HCT116 (cell line): ENCODE results near the gene PIGN. TPM values are rescaled to one million over a fixed set of nuclear protein-coding genes. Genes with fewer than 3 reads are reported as not detected.

Source experiments
- ATAC-seq: fragments of 200-7000 bp; cut with Tn5 transposase; 2 replicates; pipeline ENCODE4 v1.9.1; 2020; ENCODE audit warnings: mild to moderate bottlenecking, moderate library complexity
- BruUV-seq: library from RNA; stranded (reverse); fragments of 400-500 nt; replicated peaks from 2 replicates; lab custom pipeline; 2021; lab: Mats Ljungman, UMichigan
- CTCF ChIA-PET: fragments of 300-600 bp; sonication (Branson Sonifier 250); formaldehyde crosslinking; loops from one replicate; lab custom pipeline; 2021; ENCODE audit warnings: antibody characterized with exemption; lab: Charles Lee
- POLR2A ChIA-PET: fragments of 300-600, 350-600 bp; sonication (Branson Sonifier 250); formaldehyde crosslinking; loops from one replicate; lab custom pipeline; 2021; ENCODE audit warnings: antibody characterized with exemption; lab: Charles Lee
- RAD21 ChIA-PET, 2 experiments: fragments of 300-600 bp; sonication (Branson Sonifier 250); formaldehyde crosslinking; loops; one replicate each; lab custom pipeline; 2023; ENCODE audit warnings: low total read pairs in 2 of 2; ENCODE audit not compliant: uncharacterized antibody in 2 of 2, unreplicated experiment in 2 of 2, low non-redundant PET in 1 of 2; lab: Charles Lee
- DNase-seq: peaks from one replicate; pipeline ENCODE4 v3.0.0-alpha.2; 2010; ENCODE audit warnings: low read depth, low spot score
- H2AFZ ChIP-seq: fragments of 200-600 bp; shearing (Covaris generic), sonication (generic); 2 replicates; pipeline ENCODE4 v1.6.1; 2017; ENCODE audit warnings: low read depth, mixed run types, mixed read lengths, antibody characterized with exemption, low read length; ENCODE audit not compliant: poor library complexity, severe bottlenecking
- H3K27ac ChIP-seq: 2 replicates; pipeline ENCODE4 v1.5.1; 2012; ENCODE audit warnings: low read depth, low read length
- H3K27me3 ChIP-seq: fragments of 200-600 bp; sonication (generic); 2 replicates; pipeline ENCODE4 v1.6.1; 2016; ENCODE audit warnings: mixed run types, low read length, mixed read lengths; ENCODE audit not compliant: insufficient read depth
- H3K36me3 ChIP-seq, 2 experiments: fragments of 200-500 bp in 1 of 2; fragments of 200-600 bp in 1 of 2; sonication (Bioruptor generic) in 1 of 2; sonication (generic) in 1 of 2; 2 replicates each; pipeline versions ENCODE4 v1.5.1 to v1.6.1; 2014 to 2016; ENCODE audit warnings: low read length in 2 of 2, inconsistent platforms in 1 of 2, mixed read lengths in 1 of 2, mixed run types in 1 of 2; ENCODE audit not compliant: insufficient read depth in 2 of 2, control insufficient read depth in 1 of 2
- H3K4me1 ChIP-seq, 2 experiments: fragments of 200-600 bp in 1 of 2; sonication (generic) in 1 of 2; 2 replicates each; pipeline versions ENCODE4 v1.5.1 to v1.6.1; 2012 to 2017; ENCODE audit warnings: low read length in 2 of 2, inconsistent platforms in 1 of 2, mild to moderate bottlenecking in 1 of 2, mixed read lengths in 1 of 2, mixed run types in 1 of 2, moderate library complexity in 1 of 2; ENCODE audit not compliant: insufficient read depth in 2 of 2, control insufficient read depth in 1 of 2
- H3K4me2 ChIP-seq: fragments of 200-600 bp; sonication (generic); 2 replicates; pipeline ENCODE4 v1.6.1; 2017; ENCODE audit warnings: mixed run types, low read length, mixed read lengths
- H3K4me3 ChIP-seq, 2 experiments: fragments of 200-600 bp in 1 of 2; sonication (generic) in 1 of 2; replicated peaks in 1 of 2; 2 replicates each; pipeline ENCODE4 v1.5.1; 2011 to 2016; ENCODE audit warnings: low read length in 2 of 2, control low read depth in 1 of 2, low read depth in 1 of 2, mild to moderate bottlenecking in 1 of 2, mixed read lengths in 1 of 2, mixed run types in 1 of 2
- H3K79me2 ChIP-seq: fragments of 200-600 bp; sonication (generic); 2 replicates; pipeline ENCODE4 v1.6.1; 2017; ENCODE audit warnings: mild to moderate bottlenecking, mixed run types, low read length, moderate library complexity, mixed read lengths; ENCODE audit not compliant: insufficient read depth
- H3K9ac ChIP-seq: fragments of 200-600 bp; sonication (generic); 2 replicates; pipeline ENCODE4 v1.6.1; 2016; ENCODE audit warnings: low read length, mixed read lengths
- H3K9me2 ChIP-seq: fragments of 200-600 bp; sonication (generic), shearing (Covaris generic); 2 replicates; pipeline ENCODE4 v1.6.1; 2017; ENCODE audit warnings: mixed run types, mild to moderate bottlenecking, moderate library complexity; ENCODE audit not compliant: insufficient read depth
- H3K9me3 ChIP-seq, 2 experiments: fragments of 200-500 bp in 1 of 2; fragments of 200-600 bp in 1 of 2; sonication (Bioruptor generic) in 1 of 2; sonication (generic) in 1 of 2; 2 replicates each; pipeline ENCODE4 v1.6.1; 2014 to 2017; ENCODE audit warnings: low read length in 2 of 2, mixed read lengths in 2 of 2, inconsistent platforms in 1 of 2, low read depth in 1 of 2, mild to moderate bottlenecking in 1 of 2, mixed run types in 1 of 2, moderate library complexity in 1 of 2; ENCODE audit not compliant: control insufficient read depth in 1 of 2, insufficient read depth in 1 of 2
- H4K20me1 ChIP-seq: fragments of 200-600 bp; sonication (generic), shearing (Covaris generic); 2 replicates; pipeline ENCODE4 v1.6.1; 2017; ENCODE audit warnings: mixed run types, mild to moderate bottlenecking, moderate library complexity; ENCODE audit not compliant: insufficient read depth
- CBX3 ChIP-seq: IDR thresholded peaks from 2 replicates; pipeline ENCODE4 v1.6.1; 2012; ENCODE audit warnings: low read depth
- EZH2 ChIP-seq: fragments of 200-600 bp; sonication (generic); IDR thresholded peaks from 2 replicates; pipeline ENCODE4 v1.6.1; 2017; ENCODE audit warnings: antibody characterized with exemption, mixed run types
- POLR2A ChIP-seq: IDR thresholded peaks from 2 replicates; pipeline ENCODE4 v1.7.0; 2011; ENCODE audit warnings: borderline replicate concordance; ENCODE audit not compliant: insufficient read depth, insufficient read length; ENCODE audit errors: extremely low read depth
- RAD21 ChIP-seq: IDR thresholded peaks from 2 replicates; pipeline ENCODE4 v1.6.1; 2012; ENCODE audit warnings: low read depth, mild to moderate bottlenecking
- SIN3A ChIP-seq: IDR thresholded peaks from 2 replicates; pipeline ENCODE4 v1.6.1; 2012; ENCODE audit warnings: low read depth
- SP1 ChIP-seq: IDR thresholded peaks from 2 replicates; pipeline ENCODE4 v1.6.1; 2012; ENCODE audit warnings: low read depth
- YY1 ChIP-seq: IDR thresholded peaks from 2 replicates; pipeline ENCODE4 v1.6.1; 2011; ENCODE audit warnings: low read length, low read depth, moderate library complexity, mild to moderate bottlenecking; ENCODE audit not compliant: insufficient replicate concordance; ENCODE audit errors: extremely low read depth
- intact Hi-C: fragments of 100-400 bp; cut with micrococcal nuclease; formaldehyde crosslinking; loops from 2 replicates; pipeline ENCODE4 v1.10.0; 2022
- total RNA-seq: library from RNA; stranded (reverse); gene quantifications from one replicate; pipeline ENCODE4 v1.2.1, GENCODE V29; 2021; ENCODE audit not compliant: unreplicated experiment
- TF ChIP-seq, protein P1 (sequence below): IDR thresholded peaks from 2 replicates; pipeline ENCODE4 v1.6.1; 2012
- TF ChIP-seq, protein P2 (sequence below): IDR thresholded peaks from 2 replicates; pipeline ENCODE4 v1.6.1; 2012; ENCODE audit warnings: low read depth

The PIGN gene
- total RNA-seq, 1 experiment from 2014 or later = 12.2 TPM

DNA sequence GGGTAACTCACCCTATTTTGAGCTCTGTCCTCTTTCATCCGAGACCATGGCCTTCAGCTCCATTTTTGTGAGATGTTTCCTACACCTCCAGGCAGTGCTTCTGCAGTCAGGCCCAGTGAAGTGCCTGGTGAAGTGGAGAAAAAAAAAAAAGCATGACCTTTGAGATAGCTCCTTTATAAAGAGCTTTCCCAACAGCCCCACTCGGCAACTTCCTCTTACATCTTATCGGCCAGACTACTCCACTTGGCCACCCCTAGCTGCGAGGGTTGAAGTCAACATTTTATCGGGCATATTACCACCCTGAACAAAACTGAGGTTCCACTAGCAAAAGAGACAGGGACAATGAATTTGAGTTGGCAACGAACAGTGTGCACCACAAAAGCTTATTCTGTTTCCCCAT, 169.2 kb downstream of the PIGN start:
- H2AFZ ChIP-seq = no peak overlapping the region
- no peaks in the 10 kb centered on the region for H4K20me1 ChIP-seq
- BruUV-seq = no TSS peak
- intact Hi-C loops = no loop called here
- H3K4me2 ChIP-seq = no peak overlapping the region
- H3K4me1 ChIP-seq = no peaks in the 10 kb centered on the region
- no peaks in the 10 kb centered on the region for H3K79me2 ChIP-seq
- no peaks in the 10 kb centered on the region for H3K36me3 ChIP-seq
- RAD21 ChIA-PET = no interaction called here
- TF ChIP-seq SIN3A (no peak), EZH2 (no peak), POLR2A (no peak), YY1 (no peak), CBX3 (no peak), SP1 (no peak), RAD21 (no peak)
- TF ChIP-seq, protein P1, sequence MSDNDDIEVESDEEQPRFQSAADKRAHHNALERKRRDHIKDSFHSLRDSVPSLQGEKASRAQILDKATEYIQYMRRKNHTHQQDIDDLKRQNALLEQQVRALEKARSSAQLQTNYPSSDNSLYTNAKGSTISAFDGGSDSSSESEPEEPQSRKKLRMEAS = no peak
- TF ChIP-seq, protein P2, sequence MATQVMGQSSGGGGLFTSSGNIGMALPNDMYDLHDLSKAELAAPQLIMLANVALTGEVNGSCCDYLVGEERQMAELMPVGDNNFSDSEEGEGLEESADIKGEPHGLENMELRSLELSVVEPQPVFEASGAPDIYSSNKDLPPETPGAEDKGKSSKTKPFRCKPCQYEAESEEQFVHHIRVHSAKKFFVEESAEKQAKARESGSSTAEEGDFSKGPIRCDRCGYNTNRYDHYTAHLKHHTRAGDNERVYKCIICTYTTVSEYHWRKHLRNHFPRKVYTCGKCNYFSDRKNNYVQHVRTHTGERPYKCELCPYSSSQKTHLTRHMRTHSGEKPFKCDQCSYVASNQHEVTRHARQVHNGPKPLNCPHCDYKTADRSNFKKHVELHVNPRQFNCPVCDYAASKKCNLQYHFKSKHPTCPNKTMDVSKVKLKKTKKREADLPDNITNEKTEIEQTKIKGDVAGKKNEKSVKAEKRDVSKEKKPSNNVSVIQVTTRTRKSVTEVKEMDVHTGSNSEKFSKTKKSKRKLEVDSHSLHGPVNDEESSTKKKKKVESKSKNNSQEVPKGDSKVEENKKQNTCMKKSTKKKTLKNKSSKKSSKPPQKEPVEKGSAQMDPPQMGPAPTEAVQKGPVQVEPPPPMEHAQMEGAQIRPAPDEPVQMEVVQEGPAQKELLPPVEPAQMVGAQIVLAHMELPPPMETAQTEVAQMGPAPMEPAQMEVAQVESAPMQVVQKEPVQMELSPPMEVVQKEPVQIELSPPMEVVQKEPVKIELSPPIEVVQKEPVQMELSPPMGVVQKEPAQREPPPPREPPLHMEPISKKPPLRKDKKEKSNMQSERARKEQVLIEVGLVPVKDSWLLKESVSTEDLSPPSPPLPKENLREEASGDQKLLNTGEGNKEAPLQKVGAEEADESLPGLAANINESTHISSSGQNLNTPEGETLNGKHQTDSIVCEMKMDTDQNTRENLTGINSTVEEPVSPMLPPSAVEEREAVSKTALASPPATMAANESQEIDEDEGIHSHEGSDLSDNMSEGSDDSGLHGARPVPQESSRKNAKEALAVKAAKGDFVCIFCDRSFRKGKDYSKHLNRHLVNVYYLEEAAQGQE = no peak
- CTCF ChIA-PET = no interaction called here
- DNase-seq (no peak), ATAC-seq (no peak)
- no peak overlapping the region for H3K4me3 ChIP-seq
- POLR2A ChIA-PET = no interaction called here
- no peak overlapping the region for H3K9ac ChIP-seq
- H3K27ac ChIP-seq = no peak overlapping the region
- H3K27me3 ChIP-seq = no peaks in the 10 kb centered on the region
- H3K9me3 ChIP-seq = no peaks in the 10 kb centered on the region
- no peaks in the 10 kb centered on the region for H3K9me2 ChIP-seq
